GM23248 (cell line): ENCODE results near the gene PLBD2. TPM values are rescaled to one million over a fixed set of nuclear protein-coding genes. Genes with fewer than 3 reads are reported as not detected.

Experiments used
- DNase-seq: peaks from one replicate; pipeline ENCODE4 v3.0.0-alpha.2; 2015
- H2AFZ ChIP-seq: fragments of 200-600 bp; sonication (generic); 2 replicates; pipeline ENCODE4 v1.6.1; 2016; ENCODE audit warnings: antibody characterized with exemption
- H3F3A ChIP-seq: fragments of 200-600 bp; sonication (generic); 2 replicates; pipeline ENCODE4 v1.6.1; 2016; ENCODE audit warnings: mild to moderate bottlenecking, antibody characterized with exemption, mixed run types; ENCODE audit not compliant: insufficient read depth
- H3K27ac ChIP-seq: fragments of 200-600 bp; sonication (generic); 2 replicates; pipeline ENCODE4 v1.5.1; 2016; ENCODE audit warnings: mild to moderate bottlenecking
- H3K27me3 ChIP-seq: fragments of 200-600 bp; sonication (generic); replicated peaks from 2 replicates; pipeline ENCODE4 v1.6.1; 2016; ENCODE audit warnings: mild to moderate bottlenecking; ENCODE audit not compliant: insufficient read depth
- H3K36me3 ChIP-seq: fragments of 200-600 bp; sonication (generic); 2 replicates; pipeline ENCODE4 v1.6.1; 2016; ENCODE audit warnings: low read depth, mild to moderate bottlenecking
- H3K4me1 ChIP-seq: fragments of 200-600 bp; sonication (generic); 2 replicates; pipeline ENCODE4 v1.6.1; 2016; ENCODE audit warnings: mild to moderate bottlenecking; ENCODE audit not compliant: insufficient read depth
- H3K4me2 ChIP-seq: fragments of 200-600 bp; sonication (generic); one replicate; pipeline ENCODE4 v1.6.1; 2016; ENCODE audit warnings: mild to moderate bottlenecking; ENCODE audit not compliant: unreplicated experiment
- H3K4me3 ChIP-seq: fragments of 200-600 bp; sonication (generic); 2 replicates; pipeline ENCODE4 v1.5.1; 2016; ENCODE audit warnings: mild to moderate bottlenecking
- H3K79me2 ChIP-seq: fragments of 200-600 bp; sonication (generic); 2 replicates; pipeline ENCODE4 v1.6.1; 2016; ENCODE audit warnings: mild to moderate bottlenecking; ENCODE audit not compliant: insufficient read depth
- H3K9ac ChIP-seq: fragments of 200-600 bp; sonication (generic); 2 replicates; pipeline ENCODE4 v1.6.1; 2016; ENCODE audit warnings: mild to moderate bottlenecking
- H3K9me2 ChIP-seq: fragments of 200-600 bp; sonication (generic); 2 replicates; pipeline ENCODE4 v1.6.1; 2016; ENCODE audit warnings: mixed run types, mild to moderate bottlenecking, moderate library complexity; ENCODE audit not compliant: insufficient read depth
- H3K9me3 ChIP-seq: fragments of 200-600 bp; sonication (generic); one replicate; pipeline ENCODE4 v1.6.1; 2017; ENCODE audit warnings: low read depth
- H4K20me1 ChIP-seq: fragments of 200-600 bp; sonication (generic); 2 replicates; pipeline ENCODE4 v1.6.0; 2016; ENCODE audit not compliant: insufficient read depth
- EZH2 ChIP-seq: fragments of 200-600 bp; sonication (generic); IDR thresholded peaks from 2 replicates; pipeline ENCODE4 v1.6.1; 2018; ENCODE audit warnings: antibody characterized with exemption, mild to moderate bottlenecking; ENCODE audit not compliant: insufficient read depth, poor library complexity, severe bottlenecking
- EZH2phosphoT487 ChIP-seq: fragments of 200-600 bp; sonication (generic); IDR thresholded peaks from 2 replicates; pipeline ENCODE4 v1.6.1; 2018; ENCODE audit warnings: antibody characterized with exemption, moderate library complexity, mild to moderate bottlenecking, low read depth; ENCODE audit not compliant: insufficient read depth
- WGBS, 2 experiments: methylation state at CpG; one replicate each; pipeline ENCODE4 v1.1.6; 2015 to 2017; ENCODE audit warnings: low lambda C conversion rate in 2 of 2, low coverage in 1 of 2; ENCODE audit errors: missing lambda C conversion rate in 2 of 2; 5-methylcytosine and 5-hydroxymethylcytosine counted together
- in situ Hi-C: fragments of 300-500 bp; cut with MboI; formaldehyde crosslinking; loops from 2 replicates; pipeline ENCODE4 v1.15.0; 2020
- polyA plus RNA-seq: library from polyadenylated mRNA; unstranded; fragments of >200 nt; fragmentation: Nextera tagmentation; extraction: Ambion mirVana; gene quantifications from 2 replicates; pipeline ENCODE4 v1.2.1, GENCODE V29; 2016
- total RNA-seq: library from RNA; depleted of rRNA; stranded (reverse); fragments of >200 nt; shearing (Covaris generic); gene quantifications from 2 replicates; pipeline ENCODE4 v1.2.3, GENCODE V29; 2014

The PLBD2 gene
- total and polyA plus RNA-seq, 2 experiments from 2014 or later: 38.5 to 58.5 TPM

- no peaks in the 10 kb centered on the region for H3K9me2 ChIP-seq
- H3F3A ChIP-seq: no peaks in the 10 kb centered on the region
- no peak overlapping the region for H3K9ac ChIP-seq
- in situ Hi-C loops: no loop called here
- H3K27me3 ChIP-seq: no peaks in the 10 kb centered on the region
- DNase-seq: no peak
- no peak overlapping the region for H2AFZ ChIP-seq
- H3K4me2 ChIP-seq: no peak overlapping the region
- 93 to 99% methylated on average over 8 to 13 of the region's 14 CpGs for WGBS, 2 experiments
- no peak overlapping the region for H3K4me3 ChIP-seq
- no peaks in the 10 kb centered on the region for H3K79me2 ChIP-seq
- no peaks in the 10 kb centered on the region for H3K4me1 ChIP-seq
- TF ChIP-seq EZH2phosphoT487 (no peak), EZH2 (no peak)
- H3K27ac ChIP-seq: no peak overlapping the region
- no peaks in the 10 kb centered on the region for H4K20me1 ChIP-seq
- H3K36me3 ChIP-seq: no peaks in the 10 kb centered on the region
- no peaks in the 10 kb centered on the region for H3K9me3 ChIP-seq
Observed at GRCh38 chr12:113384778-113385177, 26.4 kb downstream of the PLBD2 start.

- H3K9me2 ChIP-seq: no peaks in the 10 kb centered on the region
- no peaks in the 10 kb centered on the region for H3K36me3 ChIP-seq
- in situ Hi-C loops: no loop called here
- no peaks in the 10 kb centered on the region for H3K4me1 ChIP-seq
- no peaks in the 10 kb centered on the region for H4K20me1 ChIP-seq
- H3K4me3 ChIP-seq: no peak overlapping the region
- no peaks in the 10 kb centered on the region for H3K27me3 ChIP-seq
- TF ChIP-seq EZH2phosphoT487 (no peak), EZH2 (no peak)
- WGBS, 2 experiments: 93 to 98% methylated on average over 6 of the region's 6 CpGs
- no peak overlapping the region for H3K4me2 ChIP-seq
- DNase-seq: no peak
- H3F3A ChIP-seq: no peaks in the 10 kb centered on the region
- no peaks in the 10 kb centered on the region for H3K79me2 ChIP-seq
- H2AFZ ChIP-seq: no peak overlapping the region
- no peak overlapping the region for H3K27ac ChIP-seq
- no peak overlapping the region for H3K9ac ChIP-seq
- no peaks in the 10 kb centered on the region for H3K9me3 ChIP-seq
Observed at GRCh38 chr12:113385282-113385882, 27.0 kb downstream of the PLBD2 start.

- no peak for DNase-seq
- TF ChIP-seq EZH2phosphoT487 (no peak), EZH2 (no peak)
- Histone ChIP-seq H3K9me3 (no peaks in the 10 kb centered on the region), H3K27me3 (no peaks in the 10 kb centered on the region), H3K4me3 (no peak overlapping the region), H3K36me3 (no peaks in the 10 kb centered on the region), H3K9me2 (no peaks in the 10 kb centered on the region), H3K4me1 (no peaks in the 10 kb centered on the region), H3K79me2 (no peaks in the 10 kb centered on the region), H3K4me2 (no peak overlapping the region), H3K9ac (no peak overlapping the region), H3K27ac (no peak overlapping the region), H2AFZ (no peak overlapping the region), H3F3A (no peaks in the 10 kb centered on the region), H4K20me1 (no peaks in the 10 kb centered on the region)
- in situ Hi-C loops: no loop called here
- WGBS, 2 experiments: 89 to 95% methylated on average over 12 of the region's 12 CpGs
Observed at GRCh38 chr12:113386866-113387566, 28.6 kb downstream of the PLBD2 start.

GRCh38 chr12:113387631-113388030 is 29.2 kb downstream of the PLBD2 start:
- no peaks in the 10 kb centered on the region for H3K27me3 ChIP-seq
- WGBS, 2 experiments: 86 to 92% methylated on average over 10 to 11 of the region's 11 CpGs
- no peaks in the 10 kb centered on the region for H3K4me1 ChIP-seq
- H3K9me3 ChIP-seq: no peaks in the 10 kb centered on the region
- no peak overlapping the region for H3K27ac ChIP-seq
- no peaks in the 10 kb centered on the region for H3F3A ChIP-seq
- no peak overlapping the region for H2AFZ ChIP-seq
- no peak overlapping the region for H3K4me2 ChIP-seq
- no peaks in the 10 kb centered on the region for H3K79me2 ChIP-seq
- H4K20me1 ChIP-seq: no peaks in the 10 kb centered on the region
- TF ChIP-seq EZH2: no peak
- TF ChIP-seq EZH2phosphoT487: no peak
- no peak overlapping the region for H3K9ac ChIP-seq
- no peaks in the 10 kb centered on the region for H3K36me3 ChIP-seq
- H3K4me3 ChIP-seq: no peak overlapping the region
- in situ Hi-C loops: no loop called here
- DNase-seq: no peak
- no peaks in the 10 kb centered on the region for H3K9me2 ChIP-seq
